HEK293 (cell line): ENCODE data around the gene GEN1.
"Not testable (repeated sequence)": the region's sequence is repeated elsewhere in the genome, so short reads cannot be mapped to it uniquely, and the experiment has no call there.

Source experiments
- CTCF ChIA-PET: fragments of 350-600 bp; formaldehyde crosslinking; extraction: SDS; loops from one replicate; lab custom pipeline; 2021; ENCODE audit warnings: antibody characterized with exemption; lab: Yijun Ruan, JAX
- POLR2A ChIA-PET: fragments of 300-600 bp; formaldehyde crosslinking; extraction: SDS; loops from one replicate; lab custom pipeline; 2020; ENCODE audit warnings: antibody characterized with exemption, inconsistent platforms; lab: Yijun Ruan, JAX
- H3K27ac ChIP-seq: fragments of 200-500 bp; sonication (Bioruptor generic); 2 replicates; pipeline ENCODE4 v1.5.1; 2014; ENCODE audit warnings: low read depth, low read length, control low read depth, inconsistent platforms; ENCODE audit errors: extremely low read depth
- H3K36me3 ChIP-seq, 2 experiments: fragments of 200-500 bp in 1 of 2; sonication (Bioruptor generic) in 1 of 2; 1 replicate in 1 of 2; 2 replicates in 1 of 2; pipeline ENCODE4 v1.5.1; 2014 to 2017; ENCODE audit warnings: inconsistent platforms in 2 of 2, low read length in 2 of 2; ENCODE audit not compliant: control insufficient read depth in 2 of 2, insufficient read depth in 1 of 2
- H3K4me1 ChIP-seq: fragments of 200-500 bp; sonication (Bioruptor generic); 2 replicates; pipeline ENCODE4 v1.5.1; 2014; ENCODE audit warnings: mild to moderate bottlenecking, low read length, inconsistent platforms; ENCODE audit not compliant: control insufficient read depth, insufficient read depth
- H3K4me3 ChIP-seq: 2 replicates; pipeline ENCODE4 v1.5.1; 2011; ENCODE audit warnings: low read depth, mild to moderate bottlenecking, control low read depth, low read length, moderate library complexity
- H3K9me3 ChIP-seq: fragments of 200-500 bp; sonication (Bioruptor generic); 2 replicates; pipeline ENCODE4 v1.5.1; 2014; ENCODE audit warnings: low read depth, low read length, inconsistent platforms; ENCODE audit not compliant: control insufficient read depth, insufficient read depth
- GLI2 ChIP-seq: fragments of 450-650 bp; formaldehyde crosslinking; IDR thresholded peaks from 2 replicates; pipeline ENCODE4; 2017; ENCODE audit warnings: missing biosample characterization, missing genetic modification characterization, low read depth, borderline replicate concordance
- INSM2 ChIP-seq: fragments of 450-650 bp; formaldehyde crosslinking; IDR thresholded peaks from 2 replicates; pipeline ENCODE4 v1.5.1; 2016; ENCODE audit warnings: missing biosample characterization, missing genetic modification characterization
- OSR2 ChIP-seq: fragments of 450-650 bp; formaldehyde crosslinking; IDR thresholded peaks from 2 replicates; pipeline ENCODE4 v1.5.1; 2016; ENCODE audit warnings: missing biosample characterization, missing genetic modification characterization
- PRDM1 ChIP-seq: fragments of 450-650 bp; formaldehyde crosslinking; IDR thresholded peaks from 2 replicates; pipeline ENCODE4; 2016; ENCODE audit warnings: missing biosample characterization, missing genetic modification characterization
- PRDM10 ChIP-seq: fragments of 450-650 bp; formaldehyde crosslinking; IDR thresholded peaks from 2 replicates; pipeline ENCODE4 v1.5.1; 2016; ENCODE audit warnings: missing biosample characterization, missing genetic modification characterization
- SCRT2 ChIP-seq: fragments of 450-650 bp; formaldehyde crosslinking; IDR thresholded peaks from 2 replicates; pipeline ENCODE4 v1.5.1; 2016; ENCODE audit warnings: missing biosample characterization, missing genetic modification characterization
- YY2 ChIP-seq: fragments of 450-650 bp; formaldehyde crosslinking; IDR thresholded peaks from 2 replicates; pipeline ENCODE4 v1.5.1; 2016; ENCODE audit warnings: missing biosample characterization, missing genetic modification characterization
- ZFP37 ChIP-seq: fragments of 450-650 bp; formaldehyde crosslinking; IDR thresholded peaks from 2 replicates; pipeline ENCODE4 v1.5.1; 2016; ENCODE audit warnings: missing biosample characterization, missing genetic modification characterization
- ZFP69B ChIP-seq: fragments of 450-650 bp; formaldehyde crosslinking; IDR thresholded peaks from 2 replicates; pipeline ENCODE4 v1.5.1; 2016; ENCODE audit warnings: missing biosample characterization, missing genetic modification characterization
- ZNF169 ChIP-seq: fragments of 450-650 bp; formaldehyde crosslinking; IDR thresholded peaks from 2 replicates; pipeline ENCODE4 v1.5.1; 2016; ENCODE audit warnings: missing biosample characterization, missing genetic modification characterization
- ZNF394 ChIP-seq: fragments of 450-650 bp; formaldehyde crosslinking; IDR thresholded peaks from 2 replicates; pipeline ENCODE4 v1.5.1; 2016; ENCODE audit warnings: missing biosample characterization, missing genetic modification characterization, mild to moderate bottlenecking, moderate library complexity, borderline replicate concordance
- ZNF571 ChIP-seq: fragments of 450-650 bp; formaldehyde crosslinking; IDR thresholded peaks from 2 replicates; pipeline ENCODE4 v1.5.0; 2017; ENCODE audit warnings: missing biosample characterization, missing genetic modification characterization
- ZNF660 ChIP-seq: fragments of 450-650 bp; IDR thresholded peaks from 2 replicates; pipeline ENCODE4 v1.5.1; 2018; ENCODE audit warnings: missing biosample characterization, mild to moderate bottlenecking, missing genetic modification characterization
- ZNF664 ChIP-seq: fragments of 450-650 bp; formaldehyde crosslinking; IDR thresholded peaks from 2 replicates; pipeline ENCODE4 v1.5.1; 2016; ENCODE audit warnings: missing biosample characterization, missing genetic modification characterization
- ZNF792 ChIP-seq: fragments of 450-650 bp; formaldehyde crosslinking; IDR thresholded peaks from 2 replicates; pipeline ENCODE4 v1.5.1; 2016; ENCODE audit warnings: missing biosample characterization, missing genetic modification characterization
- TF ChIP-seq, protein P1 (sequence below): fragments of 450-650 bp; formaldehyde crosslinking; IDR thresholded peaks from 2 replicates; pipeline ENCODE4 v1.5.1; 2016; ENCODE audit warnings: missing biosample characterization, missing genetic modification characterization, low read depth
- TF ChIP-seq, protein P2 (sequence below): fragments of 450-650 bp; formaldehyde crosslinking; IDR thresholded peaks from 2 replicates; pipeline ENCODE4 v1.5.1; 2016; ENCODE audit warnings: missing biosample characterization, missing genetic modification characterization
- TF ChIP-seq, protein P3 (sequence below): fragments of 450-650 bp; formaldehyde crosslinking; optimal IDR thresholded peaks from 2 replicates; pipeline ENCODE3; 2016; ENCODE audit warnings: missing biosample characterization, mild to moderate bottlenecking, missing genetic modification characterization

The GEN1 gene

GRCh38 chr2:17822445-17823117 is 68.6 kb downstream of the GEN1 start:
- ChIA-PET POLR2A (interaction anchor here (0.6 kb wide), 1 partner anchor 186 kb away, joined by 4 read pairs; no protein-coding TSS in a partner anchor), CTCF (interaction anchor here (0.7 kb wide), 1 partner anchor 9 kb away, joined by 6 read pairs; no protein-coding TSS in a partner anchor)

DNA sequence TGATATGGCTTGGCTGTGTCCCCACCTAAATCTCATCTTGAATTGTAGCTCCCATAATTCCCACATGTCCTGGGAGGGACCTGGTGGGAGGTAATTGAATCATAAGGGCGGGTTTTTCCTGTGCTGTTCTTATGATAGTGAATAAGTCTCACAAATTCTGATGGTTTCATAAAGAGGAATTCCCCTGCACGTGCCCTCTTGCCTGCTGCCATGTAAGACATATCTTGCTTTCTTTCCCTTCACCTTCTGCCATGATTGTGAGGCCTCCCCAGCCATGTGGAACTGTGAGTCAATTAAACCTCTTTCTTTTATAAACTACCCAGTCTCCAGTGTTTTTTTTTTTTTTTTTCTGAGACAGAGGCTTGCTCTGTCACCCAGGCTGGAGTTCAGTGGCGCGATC is 69.7 kb downstream of the GEN1 start:
- H3K4me3 ChIP-seq, H3K27ac ChIP-seq, CTCF ChIA-PET, H3K9me3 ChIP-seq, H3K36me3 ChIP-seq, POLR2A ChIA-PET, H3K4me1 ChIP-seq: not testable (repeated sequence)

More at GRCh38 chr2:17822445-17823117, 68.6 kb downstream of the GEN1 start:
- Histone ChIP-seq H3K4me3 (no peak overlapping the region), H3K9me3 (no peaks in the 10 kb centered on the region), H3K36me3 (no peaks in the 10 kb centered on the region), H3K4me1 (no peaks in the 10 kb centered on the region), H3K27ac (no peak overlapping the region)
- TF ChIP-seq PRDM1 (tag by site-specific recombination) = no peak

GRCh38 chr2:17827316-17827715 is 73.4 kb downstream of the GEN1 start:
- Histone ChIP-seq H3K9me3 (no peaks in the 10 kb centered on the region), H3K4me3 (no peak overlapping the region), H3K4me1 (no peaks in the 10 kb centered on the region), H3K36me3 (no peaks in the 10 kb centered on the region), H3K27ac (no peak overlapping the region)
- ChIA-PET CTCF (interaction anchor here (0.7 kb wide), 1 partner anchor 525 kb away, joined by 3 read pairs; no protein-coding TSS in a partner anchor), POLR2A (no interaction called here)
- TF ChIP-seq, protein P1, sequence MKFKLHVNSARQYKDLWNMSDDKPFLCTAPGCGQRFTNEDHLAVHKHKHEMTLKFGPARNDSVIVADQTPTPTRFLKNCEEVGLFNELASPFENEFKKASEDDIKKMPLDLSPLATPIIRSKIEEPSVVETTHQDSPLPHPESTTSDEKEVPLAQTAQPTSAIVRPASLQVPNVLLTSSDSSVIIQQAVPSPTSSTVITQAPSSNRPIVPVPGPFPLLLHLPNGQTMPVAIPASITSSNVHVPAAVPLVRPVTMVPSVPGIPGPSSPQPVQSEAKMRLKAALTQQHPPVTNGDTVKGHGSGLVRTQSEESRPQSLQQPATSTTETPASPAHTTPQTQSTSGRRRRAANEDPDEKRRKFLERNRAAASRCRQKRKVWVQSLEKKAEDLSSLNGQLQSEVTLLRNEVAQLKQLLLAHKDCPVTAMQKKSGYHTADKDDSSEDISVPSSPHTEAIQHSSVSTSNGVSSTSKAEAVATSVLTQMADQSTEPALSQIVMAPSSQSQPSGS (tag by site-specific recombination) = no peak
- no peak for TF ChIP-seq ZNF792 (tag by site-specific recombination)
- TF ChIP-seq ZNF660 (tag by site-specific recombination) = no peak
- TF ChIP-seq, protein P2, sequence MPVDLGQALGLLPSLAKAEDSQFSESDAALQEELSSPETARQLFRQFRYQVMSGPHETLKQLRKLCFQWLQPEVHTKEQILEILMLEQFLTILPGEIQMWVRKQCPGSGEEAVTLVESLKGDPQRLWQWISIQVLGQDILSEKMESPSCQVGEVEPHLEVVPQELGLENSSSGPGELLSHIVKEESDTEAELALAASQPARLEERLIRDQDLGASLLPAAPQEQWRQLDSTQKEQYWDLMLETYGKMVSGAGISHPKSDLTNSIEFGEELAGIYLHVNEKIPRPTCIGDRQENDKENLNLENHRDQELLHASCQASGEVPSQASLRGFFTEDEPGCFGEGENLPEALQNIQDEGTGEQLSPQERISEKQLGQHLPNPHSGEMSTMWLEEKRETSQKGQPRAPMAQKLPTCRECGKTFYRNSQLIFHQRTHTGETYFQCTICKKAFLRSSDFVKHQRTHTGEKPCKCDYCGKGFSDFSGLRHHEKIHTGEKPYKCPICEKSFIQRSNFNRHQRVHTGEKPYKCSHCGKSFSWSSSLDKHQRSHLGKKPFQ (tag by site-specific recombination) = no peak
- no peak for TF ChIP-seq ZNF664 (tag by site-specific recombination)
- no peak for TF ChIP-seq YY2

- no peaks in the 10 kb centered on the region for H3K4me1 ChIP-seq
- ChIA-PET CTCF (interaction anchor here (0.5 to 0.7 kb wide), 3 partner anchors 100 to 1109 kb away, joined by 3 read pairs; no protein-coding TSS in a partner anchor), POLR2A (no interaction called here)
- no peak overlapping the region for H3K4me3 ChIP-seq
- H3K27ac ChIP-seq = no peak overlapping the region
- no peaks in the 10 kb centered on the region for H3K36me3 ChIP-seq
- H3K9me3 ChIP-seq = no peaks in the 10 kb centered on the region
- TF ChIP-seq GLI2 (tag by site-specific recombination) (no peak), OSR2 (no peak), ZFP37 (no peak), ZNF571 (tag by site-specific recombination) (no peak), INSM2 (tag by site-specific recombination) (no peak), ZFP69B (tag by site-specific recombination) (no peak), ZNF169 (tag by site-specific recombination) (no peak), SCRT2 (tag by site-specific recombination) (no peak), PRDM10 (tag by site-specific recombination) (no peak), ZNF394 (tag by site-specific recombination) (no peak)
- TF ChIP-seq, protein P3, sequence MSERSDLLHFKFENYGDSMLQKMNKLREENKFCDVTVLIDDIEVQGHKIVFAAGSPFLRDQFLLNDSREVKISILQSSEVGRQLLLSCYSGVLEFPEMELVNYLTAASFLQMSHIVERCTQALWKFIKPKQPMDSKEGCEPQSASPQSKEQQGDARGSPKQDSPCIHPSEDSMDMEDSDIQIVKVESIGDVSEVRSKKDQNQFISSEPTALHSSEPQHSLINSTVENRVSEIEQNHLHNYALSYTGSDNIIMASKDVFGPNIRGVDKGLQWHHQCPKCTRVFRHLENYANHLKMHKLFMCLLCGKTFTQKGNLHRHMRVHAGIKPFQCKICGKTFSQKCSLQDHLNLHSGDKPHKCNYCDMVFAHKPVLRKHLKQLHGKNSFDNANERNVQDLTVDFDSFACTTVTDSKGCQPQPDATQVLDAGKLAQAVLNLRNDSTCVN (tag by site-specific recombination) = no peak
Observed at GRCh38 chr2:17827785-17828184, 73.8 kb downstream of the GEN1 start.
